HepG2 (cell line): Measurements from ENCODE around the gene NFILZ. TPM values are rescaled to one million over a fixed set of nuclear protein-coding genes. Genes with fewer than 3 reads are reported as not detected.
A peak's percentile ranks its signal among the peaks of the same experiment; 100 is the strongest.

Experiments used
- ATAC-seq: fragments of 200-7000 bp; cut with Tn5 transposase; 3 replicates; pipeline ENCODE4 v1.9.1; 2020; ENCODE audit warnings: mild to moderate bottlenecking, moderate library complexity
- BruUV-seq: library from RNA; stranded (reverse); fragments of 400-500 nt; replicated peaks from 2 replicates; lab custom pipeline; 2021; lab: Mats Ljungman, UMichigan
- CTCF ChIA-PET: fragments of 300-600 bp; formaldehyde crosslinking; extraction: SDS; loops from one replicate; lab custom pipeline; 2021; ENCODE audit warnings: low total read pairs, inconsistent platforms, low intra/inter-chr PET ratio; lab: Yijun Ruan, JAX
- POLR2A ChIA-PET: fragments of 350-600 bp; sonication (Branson Sonifier 250); formaldehyde crosslinking; loops from one replicate; lab custom pipeline; 2020; ENCODE audit warnings: antibody characterized with exemption, inconsistent platforms; lab: Yijun Ruan, JAX
- DNase-seq: peaks from one replicate; pipeline ENCODE4 v3.0.0-alpha.2; 2015; ENCODE audit warnings: low spot score
- FAIRE-seq: peaks from 3 replicates; lab custom pipeline; 2011; peaks lifted over from hg19 to GRCh38; lab: Jason Lieb, UNC
- H2AFZ ChIP-seq: one replicate; pipeline ENCODE4 v1.6.1; 2011; ENCODE audit warnings: low read length, inconsistent platforms
- H3K27ac ChIP-seq: fragments of 300-600 bp; 3 replicates; pipeline ENCODE4 v1.8.0; 2011; ENCODE audit warnings: mixed run types, mild to moderate bottlenecking, mixed read lengths, low read length, inconsistent platforms; ENCODE audit not compliant: insufficient read depth; ENCODE audit errors: extremely low read length
- H3K27me3 ChIP-seq, 2 experiments: fragments of 200-600 bp in 1 of 2; 2 replicates in 1 of 2; 3 replicates in 1 of 2; pipeline versions ENCODE4 v1.6.0 to v1.8.0; 2011; ENCODE audit warnings: low read length in 2 of 2, mild to moderate bottlenecking in 2 of 2, moderate library complexity in 2 of 2, inconsistent platforms in 1 of 2; ENCODE audit not compliant: insufficient read depth in 2 of 2, control insufficient read depth in 1 of 2
- H3K36me3 ChIP-seq, 2 experiments: fragments of 200-600 bp in 1 of 2; replicated peaks in 1 of 2; 2 replicates in 1 of 2; 3 replicates in 1 of 2; pipeline versions ENCODE4 v1.5.1 to v1.8.0; 2011; ENCODE audit warnings: low read length in 2 of 2, inconsistent platforms in 1 of 2; ENCODE audit not compliant: insufficient read depth in 2 of 2, control insufficient read depth in 1 of 2
- H3K4me1 ChIP-seq: 2 replicates; pipeline ENCODE4 v1.5.1; 2012; ENCODE audit warnings: low read length, inconsistent platforms; ENCODE audit not compliant: insufficient read depth
- H3K4me2 ChIP-seq: 2 replicates; pipeline ENCODE4 v1.6.0; 2011; ENCODE audit warnings: low read depth, low read length, inconsistent platforms
- H3K4me3 ChIP-seq, 3 experiments: fragments of 200-600 bp in 1 of 3; sonication (generic), shearing (Covaris generic) in 1 of 3; replicated peaks in 1 of 3; 2 replicates each; pipeline ENCODE4 v1.5.1; 2011 to 2016; ENCODE audit warnings: low read length in 3 of 3, inconsistent platforms in 2 of 3, low read depth in 2 of 3, mild to moderate bottlenecking in 2 of 3, control low read depth in 1 of 3, mixed read lengths in 1 of 3; ENCODE audit not compliant: insufficient read depth in 1 of 3
- H3K79me2 ChIP-seq: one replicate; pipeline ENCODE4 v1.6.1; 2011; ENCODE audit warnings: low read length, inconsistent platforms; ENCODE audit not compliant: insufficient read depth
- H3K9ac ChIP-seq: 2 replicates; pipeline ENCODE4 v1.6.0; 2011; ENCODE audit warnings: mild to moderate bottlenecking, low read depth, low read length, inconsistent platforms; ENCODE audit not compliant: insufficient read depth
- H3K9me3 ChIP-seq: 2 replicates; pipeline ENCODE4 v1.5.1; 2012; ENCODE audit warnings: mild to moderate bottlenecking, low read length
- H4K20me1 ChIP-seq: 2 replicates; pipeline ENCODE4 v1.6.0; 2011; ENCODE audit warnings: inconsistent platforms, mild to moderate bottlenecking, low read length, moderate library complexity; ENCODE audit not compliant: insufficient read depth
- HOXA3 ChIP-seq: sonication (generic); formaldehyde crosslinking; IDR thresholded peaks from 2 replicates; pipeline ENCODE4 v1.5.0; 2020; ENCODE audit warnings: missing genetic modification reagents
- MEF2D ChIP-seq: sonication (generic); formaldehyde crosslinking; IDR thresholded peaks from 2 replicates; pipeline ENCODE4 v1.5.1; 2020; ENCODE audit warnings: mild to moderate bottlenecking, missing genetic modification reagents
- NONO ChIP-seq, 2 experiments: fragments of 450-650 bp in 1 of 2; sonication (generic) in 1 of 2; formaldehyde crosslinking in 1 of 2; IDR thresholded peaks in 1 of 2; conservative IDR thresholded peaks in 1 of 2; 2 replicates each; pipeline versions ENCODE4 v1.6.1 to v1.8.0; 2017 to 2022; ENCODE audit warnings: mild to moderate bottlenecking in 1 of 2, missing genetic modification reagents in 1 of 2, moderate library complexity in 1 of 2
- SKIL ChIP-seq: sonication (generic); formaldehyde crosslinking; IDR thresholded peaks from 2 replicates; pipeline ENCODE4 v1.8.0; 2022; ENCODE audit warnings: missing genetic modification reagents, mild to moderate bottlenecking, moderate library complexity, borderline replicate concordance
- TFE3 ChIP-seq: IDR thresholded peaks from 2 replicates; pipeline ENCODE4 v1.6.1; 2016
- ZNF18 ChIP-seq: sonication (generic); formaldehyde crosslinking; IDR thresholded peaks from 2 replicates; pipeline ENCODE4 v1.8.0; 2022; ENCODE audit warnings: mild to moderate bottlenecking, missing genetic modification reagents; ENCODE audit not compliant: insufficient replicate concordance
- ZNF205 ChIP-seq: IDR thresholded peaks from 2 replicates; pipeline ENCODE4 v1.6.1; 2018; ENCODE audit warnings: missing biosample characterization, missing genetic modification reagents
- ZNF281 ChIP-seq: sonication (generic); formaldehyde crosslinking; IDR thresholded peaks from 2 replicates; pipeline ENCODE4 v1.4.0; 2020; ENCODE audit warnings: missing genetic modification reagents, borderline replicate concordance
- WGBS: methylation state at CpG from one replicate; pipeline ENCODE4 v1.1.6; 2017; ENCODE audit warnings: low lambda C conversion rate; 5-methylcytosine and 5-hydroxymethylcytosine counted together
- in situ Hi-C: cut with HindIII; loops from 2 replicates; pipeline ENCODE4 v1.10.0; 2017; ENCODE audit warnings: low pct_unique_long_range_greater_than_20kb; ENCODE audit not compliant: extremely low pct_ligation_motif_present
- intact Hi-C: fragments of 100-400 bp; cut with micrococcal nuclease; formaldehyde crosslinking; loops from one replicate; pipeline ENCODE4 v1.10.0; 2022; ENCODE audit not compliant: unreplicated experiment
- polyA plus RNA-seq, 8 experiments: library from polyadenylated mRNA; depleted of rRNA in 3 of 8; stranded (reverse) in 7 of 8; unstranded in 1 of 8; fragments of >200 nt; fragmentation: Illumina TruSeq in 4 of 8; extraction: Trizol in 4 of 8; gene quantifications; 2 replicates each; pipeline versions ENCODE4 v1.2.1 to v1.2.3, GENCODE V29; 2011 to 2016; ENCODE audit warnings: low read depth in 4 of 8, missing spikeins in 1 of 8, mixed read lengths in 1 of 8; ENCODE audit not compliant: insufficient read depth in 1 of 8
- total RNA-seq, 5 experiments: library from RNA; depleted of rRNA; stranded (reverse); fragments of >200 nt; fragmentation: Illumina TruSeq; extraction: Trizol; gene quantifications; 2 replicates each; pipeline ENCODE4 v1.2.3, GENCODE V29; 2016; ENCODE audit warnings: low read depth in 1 of 5

The NFILZ gene
- total and polyA plus RNA-seq, 2 of the 13 experiments (the other 11 are each of a cell fraction or from before 2014, with no cell fraction given), result not detected

GRCh38 chr19:8608941-8609278, 21.5 kb upstream of the NFILZ start:
- Histone ChIP-seq H3K27me3 (peaks cover 0 to 7% of the 10 kb centered on the region in 2 experiments; a peak in 2 of 5 replicates), H3K4me3 (peak overlapping the region; percentile 55 to 75 (median 72); a peak in 4 of 6 replicates), H2AFZ (no peak overlapping the region), H4K20me1 (no peaks in the 10 kb centered on the region), H3K27ac (no peak overlapping the region), H3K9ac (peak overlapping the region; percentile 67), H3K36me3 (no peaks in the 10 kb centered on the region), H3K4me1 (peaks cover 15% of the 10 kb centered on the region), H3K9me3 (peaks cover 4% of the 10 kb centered on the region; the same call in 1 of the 2 replicates), H3K4me2 (peak overlapping the region; percentile 92), H3K79me2 (no peaks in the 10 kb centered on the region)
- DNase-seq (no peak), FAIRE-seq (no peak), ATAC-seq (peak; percentile 57)
- POLR2A ChIA-PET, result no interaction called here
- TF ChIP-seq HOXA3 (CRISPR knock-in tag) (0 out of 2 replicates have a peak, but pooled peaks have one; percentile 1), TFE3 (CRISPR knock-in tag) (no peak), ZNF281 (CRISPR knock-in tag) (no peak), ZNF18 (peak; percentile 20), ZNF205 (CRISPR knock-in tag) (no peak), NONO (IDR thresholded peaks at IDR 0.05) (no peak), NONO (CRISPR knock-in tag; conservative IDR thresholded peaks at IDR 0.05) (0 out of 2 replicates have a peak, but pooled peaks have one; percentile 4), SKIL (CRISPR knock-in tag) (no peak; the same call in 1 of the 2 replicates), MEF2D (CRISPR knock-in tag) (no peak)
- intact Hi-C loops (no loop called here), in situ Hi-C loops (no loop called here)
- CTCF ChIA-PET, result no interaction called here
- no TSS peak for BruUV-seq
- WGBS, result 55% methylated on average over 5 of the region's 5 CpGs
